Skeletal muscle cell (primary cell): ENCODE results near the gene SIM2.

Source experiments
- DNase-seq: peaks from one replicate; pipeline ENCODE4 v3.0.0-alpha.2; 2010; ENCODE audit warnings: low read depth
- H3K4me3 ChIP-seq: 2 replicates; pipeline ENCODE4 v1.5.1; 2011; ENCODE audit warnings: low read depth, mild to moderate bottlenecking, control low read depth, low read length, moderate library complexity

SIM2 gene

GRCh38 chr21:36698385-36698980 is 432 bp upstream of the SIM2 start:
- DNase-seq = no peak
- peak overlapping the region; percentile 55 for H3K4me3 ChIP-seq

DNA sequence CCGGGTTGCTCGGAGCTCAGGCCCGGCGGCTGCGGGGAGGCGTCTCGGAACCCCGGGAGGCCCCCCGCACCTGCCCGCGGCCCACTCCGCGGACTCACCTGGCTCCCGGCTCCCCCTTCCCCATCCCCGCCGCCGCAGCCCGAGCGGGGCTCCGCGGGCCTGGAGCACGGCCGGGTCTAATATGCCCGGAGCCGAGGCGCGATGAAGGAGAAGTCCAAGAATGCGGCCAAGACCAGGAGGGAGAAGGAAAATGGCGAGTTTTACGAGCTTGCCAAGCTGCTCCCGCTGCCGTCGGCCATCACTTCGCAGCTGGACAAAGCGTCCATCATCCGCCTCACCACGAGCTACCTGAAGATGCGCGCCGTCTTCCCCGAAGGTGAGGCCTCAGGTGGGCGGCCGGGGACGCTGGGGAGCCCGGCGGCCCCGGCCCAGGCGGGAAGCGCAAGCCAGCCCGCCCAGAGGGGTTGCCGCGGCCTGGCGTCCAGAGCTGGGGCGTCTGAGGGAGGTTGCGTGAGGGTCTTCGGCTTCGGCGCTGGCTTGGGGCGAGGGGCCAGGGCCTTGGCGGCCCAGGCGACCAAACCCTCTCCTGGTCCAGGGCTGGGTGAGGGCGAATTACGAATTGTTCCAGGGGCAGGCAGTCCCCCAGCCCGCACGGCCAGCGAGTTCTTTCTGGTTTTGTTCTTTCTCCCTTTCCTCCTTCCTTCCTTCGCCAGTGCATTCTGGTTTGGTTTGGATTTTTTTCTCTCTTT is 805 bp downstream of the SIM2 start:
- no peak for DNase-seq
- H3K4me3 ChIP-seq = peak overlapping the region; percentile 55

GRCh38 chr21:36700295-36700970 is 1.5 kb downstream of the SIM2 start:
- peak overlapping the region; percentile 55 for H3K4me3 ChIP-seq
- no peak for DNase-seq

DNA sequence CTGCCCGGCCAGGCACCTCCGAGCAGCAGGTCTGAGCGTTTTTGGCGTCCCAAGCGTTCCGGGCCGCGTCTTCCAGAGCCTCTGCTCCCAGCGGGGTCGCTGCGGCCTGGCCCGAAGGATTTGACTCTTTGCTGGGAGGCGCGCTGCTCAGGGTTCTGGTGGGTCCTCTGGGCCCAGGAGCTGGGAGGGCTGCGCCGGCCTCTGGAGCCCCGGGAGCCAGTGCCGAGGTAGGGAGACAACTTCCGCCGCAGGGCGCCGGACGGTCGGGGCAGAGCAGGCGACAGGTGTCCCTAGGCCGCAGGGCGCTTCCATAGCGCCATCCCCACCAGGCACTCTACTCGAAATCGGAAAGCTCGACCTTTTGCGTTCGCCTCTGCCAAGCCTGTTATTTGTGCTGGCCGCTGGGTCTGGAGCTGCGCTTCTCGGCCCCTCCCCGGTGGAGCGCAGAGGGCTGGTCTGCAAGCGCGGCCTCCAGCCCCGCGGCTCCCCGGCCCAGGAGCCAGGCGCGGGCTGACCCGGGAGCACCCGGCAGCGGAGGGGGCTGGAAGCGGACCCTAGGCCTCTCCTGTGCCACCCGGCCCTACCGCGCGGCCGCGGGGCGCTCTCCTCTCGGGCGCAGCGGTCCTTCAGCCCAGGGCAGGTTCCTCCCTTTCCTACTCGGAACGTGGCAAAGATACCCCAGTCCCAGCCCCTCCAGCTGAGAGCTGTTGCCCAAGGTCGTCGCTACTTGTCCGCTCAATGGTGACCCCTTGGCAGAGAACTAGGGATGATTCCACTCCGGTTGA is 2.2 kb downstream of the SIM2 start:
- DNase-seq = no peak
- H3K4me3 ChIP-seq = peak overlapping the region; percentile 55

GRCh38 chr21:36701756-36702621 is 3.1 kb downstream of the SIM2 start:
- no peak for DNase-seq

DNA sequence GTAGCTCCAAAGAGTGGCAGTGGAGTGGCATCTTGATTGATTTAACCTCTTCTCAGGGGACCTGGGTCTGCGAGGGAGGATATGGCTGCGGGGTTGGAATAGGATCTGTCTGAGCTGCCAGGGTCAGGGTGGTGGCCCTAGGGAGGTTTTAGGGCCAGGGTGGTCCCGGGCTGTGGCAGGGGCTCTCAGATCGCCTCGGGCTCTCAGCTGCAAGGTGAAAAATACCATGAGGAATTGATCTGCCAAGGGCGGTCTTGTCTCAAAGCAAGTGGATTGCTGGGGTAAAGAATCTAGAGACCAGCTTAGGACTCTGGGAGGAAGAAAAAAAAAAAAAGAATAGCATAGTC is 3.7 kb downstream of the SIM2 start:
- H3K4me3 ChIP-seq = peak overlapping the region; percentile 55
- no peak for DNase-seq

More at GRCh38 chr21:36701756-36702621, 3.1 kb downstream of the SIM2 start:
- peak overlapping the region; percentile 55 for H3K4me3 ChIP-seq

DNA sequence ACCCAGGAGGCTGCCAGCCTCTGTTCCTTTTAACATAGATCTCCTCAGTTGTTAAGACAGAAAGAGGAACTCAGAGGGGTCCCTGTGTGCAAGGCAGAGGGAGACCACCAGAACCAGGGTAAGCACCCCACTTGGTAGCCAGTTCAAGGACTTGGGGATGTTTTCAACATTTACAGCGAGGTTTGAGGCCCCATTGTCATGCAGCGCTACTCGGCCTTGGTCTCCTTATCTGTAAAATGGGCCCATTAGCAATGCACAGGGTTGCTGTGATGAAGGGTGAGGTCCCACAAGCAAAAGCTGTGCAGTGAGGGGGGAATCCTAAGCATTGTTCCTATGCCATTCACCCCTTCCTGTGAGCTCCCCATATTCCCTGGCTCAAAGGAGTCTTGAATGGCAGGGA is 4.2 kb downstream of the SIM2 start:
- DNase-seq = no peak
- H3K4me3 ChIP-seq = no peak overlapping the region

GRCh38 chr21:36703626-36704280 is 4.8 kb downstream of the SIM2 start:
- H3K4me3 ChIP-seq = no peak overlapping the region
- no peak for DNase-seq

GRCh38 chr21:36704281-36704957 is 5.5 kb downstream of the SIM2 start:
- peak overlapping the region; percentile 27 for H3K4me3 ChIP-seq
- DNase-seq = no peak

GRCh38 chr21:36704958-36705678 is 6.2 kb downstream of the SIM2 start:
- DNase-seq = no peak
- peak overlapping the region; percentile 27 for H3K4me3 ChIP-seq

GRCh38 chr21:36705679-36706481 is 7.0 kb downstream of the SIM2 start:
- H3K4me3 ChIP-seq = peak overlapping the region; percentile 27
- DNase-seq = no peak

DNA sequence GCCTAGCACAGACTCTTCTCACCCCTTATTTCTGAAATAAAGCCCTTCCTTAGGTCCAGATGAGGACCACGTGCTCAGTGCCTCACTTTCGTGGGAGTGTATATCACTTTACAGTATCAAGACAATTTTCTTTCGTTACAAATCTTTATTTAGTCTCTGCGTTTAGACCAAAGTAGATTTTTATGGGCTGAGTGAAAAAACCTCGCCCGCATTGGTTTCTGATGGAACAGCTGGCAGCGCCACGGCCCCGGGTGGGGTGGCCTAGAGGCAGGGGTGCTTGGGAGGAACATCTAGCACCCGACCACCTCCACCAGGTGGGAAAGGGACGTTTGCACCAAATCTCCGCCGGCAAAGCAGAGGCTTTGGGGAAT is 7.6 kb downstream of the SIM2 start:
- no peak overlapping the region for H3K4me3 ChIP-seq
- DNase-seq = no peak

GRCh38 chr21:36706951-36707762 is 8.2 kb downstream of the SIM2 start:
- DNase-seq = no peak
- H3K4me3 ChIP-seq = no peak overlapping the region

GRCh38 chr21:36707763-36708285 is 8.9 kb downstream of the SIM2 start:
- peak overlapping the region; percentile 9 for H3K4me3 ChIP-seq
- no peak for DNase-seq

DNA sequence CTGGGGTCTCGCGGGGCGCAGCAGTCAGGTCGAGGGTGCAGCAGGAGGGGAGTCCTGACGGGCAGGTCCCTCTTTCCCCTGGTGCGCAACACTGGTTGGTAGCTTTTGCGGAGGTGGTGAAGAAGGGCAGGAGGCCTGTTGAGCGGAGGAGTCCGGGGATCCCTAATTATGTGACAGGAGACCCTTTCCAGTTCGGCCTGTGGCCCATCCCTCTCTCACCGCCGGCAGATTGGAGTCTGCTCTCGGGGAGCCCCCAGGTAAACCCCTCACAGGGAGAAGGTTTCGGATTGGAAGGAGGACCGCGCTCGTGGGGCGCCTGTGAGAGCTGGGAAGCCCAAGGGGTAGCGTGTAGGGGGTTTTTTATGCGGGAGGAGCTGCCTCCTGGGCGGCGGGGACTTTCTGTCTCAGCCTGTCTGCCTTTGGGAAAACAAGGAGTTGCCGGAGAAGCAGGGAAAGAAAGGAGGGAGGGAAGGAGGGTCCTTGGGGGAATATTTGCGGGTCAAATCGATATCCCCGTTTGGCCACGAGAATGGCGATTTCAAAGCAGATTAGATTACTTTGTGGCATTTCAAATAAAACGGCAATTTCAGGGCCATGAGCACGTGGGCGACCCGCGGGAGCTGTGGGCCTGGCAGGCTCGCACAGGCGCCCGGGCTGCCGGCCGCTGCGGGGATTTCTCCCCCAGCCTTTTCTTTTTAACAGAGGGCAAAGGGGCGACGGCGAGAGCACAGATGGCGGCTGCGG is 9.5 kb downstream of the SIM2 start:
- no peak for DNase-seq
- peak overlapping the region; percentile 9 for H3K4me3 ChIP-seq
